Measurements from ENCODE around the gene IGBP1. TPM values are rescaled to one million over a fixed set of nuclear protein-coding genes. Genes with fewer than 3 reads are reported as not detected.

IGBP1 gene
- total RNA-seq, 1 experiment from 2014 or later: 38.9 TPM

DNA sequence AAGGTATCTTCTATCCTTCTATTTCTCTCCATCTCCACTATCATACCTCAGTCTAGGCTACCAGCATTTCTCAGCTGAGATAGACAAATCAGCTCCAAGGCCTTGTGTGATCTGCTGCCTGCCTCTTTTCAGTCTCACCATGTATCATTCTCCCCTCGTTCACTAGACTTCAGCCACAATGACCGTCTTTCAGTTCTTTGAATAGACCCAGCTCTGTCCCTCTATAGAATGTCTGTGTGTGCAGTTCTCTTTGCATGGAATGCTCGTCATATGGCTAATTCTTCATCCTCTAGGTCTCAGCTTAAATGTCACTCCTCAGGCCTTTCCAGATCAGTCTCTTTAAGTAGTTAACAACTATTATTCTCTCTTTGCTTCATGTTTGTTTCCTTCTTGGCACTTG, 6.5 kb downstream of the IGBP1 start (continued):
- TF ChIP-seq, protein P1, sequence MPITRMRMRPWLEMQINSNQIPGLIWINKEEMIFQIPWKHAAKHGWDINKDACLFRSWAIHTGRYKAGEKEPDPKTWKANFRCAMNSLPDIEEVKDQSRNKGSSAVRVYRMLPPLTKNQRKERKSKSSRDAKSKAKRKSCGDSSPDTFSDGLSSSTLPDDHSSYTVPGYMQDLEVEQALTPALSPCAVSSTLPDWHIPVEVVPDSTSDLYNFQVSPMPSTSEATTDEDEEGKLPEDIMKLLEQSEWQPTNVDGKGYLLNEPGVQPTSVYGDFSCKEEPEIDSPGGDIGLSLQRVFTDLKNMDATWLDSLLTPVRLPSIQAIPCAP (CRISPR knock-in tag; IDR thresholded peaks at IDR 0.05): no peak
- TF ChIP-seq, protein P2, sequence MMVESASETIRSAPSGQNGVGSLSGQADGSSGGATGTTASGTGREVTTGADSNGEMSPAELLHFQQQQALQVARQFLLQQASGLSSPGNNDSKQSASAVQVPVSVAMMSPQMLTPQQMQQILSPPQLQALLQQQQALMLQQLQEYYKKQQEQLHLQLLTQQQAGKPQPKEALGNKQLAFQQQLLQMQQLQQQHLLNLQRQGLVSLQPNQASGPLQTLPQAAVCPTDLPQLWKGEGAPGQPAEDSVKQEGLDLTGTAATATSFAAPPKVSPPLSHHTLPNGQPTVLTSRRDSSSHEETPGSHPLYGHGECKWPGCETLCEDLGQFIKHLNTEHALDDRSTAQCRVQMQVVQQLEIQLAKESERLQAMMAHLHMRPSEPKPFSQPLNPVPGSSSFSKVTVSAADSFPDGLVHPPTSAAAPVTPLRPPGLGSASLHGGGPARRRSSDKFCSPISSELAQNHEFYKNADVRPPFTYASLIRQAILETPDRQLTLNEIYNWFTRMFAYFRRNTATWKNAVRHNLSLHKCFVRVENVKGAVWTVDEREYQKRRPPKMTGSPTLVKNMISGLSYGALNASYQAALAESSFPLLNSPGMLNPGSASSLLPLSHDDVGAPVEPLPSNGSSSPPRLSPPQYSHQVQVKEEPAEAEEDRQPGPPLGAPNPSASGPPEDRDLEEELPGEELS (CRISPR knock-in tag; IDR thresholded peaks at IDR 0.05): no peak
- no peak for TF ChIP-seq NR2C2 (CRISPR knock-in tag; IDR thresholded peaks at IDR 0.05)
- no peak for TF ChIP-seq RORB (CRISPR knock-in tag; IDR thresholded peaks at IDR 0.05)
- no peak for TF ChIP-seq GTF2I (CRISPR knock-in tag; conservative IDR thresholded peaks at IDR 0.05)
- TF ChIP-seq, protein P3, sequence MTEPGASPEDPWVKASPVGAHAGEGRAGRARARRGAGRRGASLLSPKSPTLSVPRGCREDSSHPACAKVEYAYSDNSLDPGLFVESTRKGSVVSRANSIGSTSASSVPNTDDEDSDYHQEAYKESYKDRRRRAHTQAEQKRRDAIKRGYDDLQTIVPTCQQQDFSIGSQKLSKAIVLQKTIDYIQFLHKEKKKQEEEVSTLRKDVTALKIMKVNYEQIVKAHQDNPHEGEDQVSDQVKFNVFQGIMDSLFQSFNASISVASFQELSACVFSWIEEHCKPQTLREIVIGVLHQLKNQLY (CRISPR knock-in tag; IDR thresholded peaks at IDR 0.05): no peak

DNA sequence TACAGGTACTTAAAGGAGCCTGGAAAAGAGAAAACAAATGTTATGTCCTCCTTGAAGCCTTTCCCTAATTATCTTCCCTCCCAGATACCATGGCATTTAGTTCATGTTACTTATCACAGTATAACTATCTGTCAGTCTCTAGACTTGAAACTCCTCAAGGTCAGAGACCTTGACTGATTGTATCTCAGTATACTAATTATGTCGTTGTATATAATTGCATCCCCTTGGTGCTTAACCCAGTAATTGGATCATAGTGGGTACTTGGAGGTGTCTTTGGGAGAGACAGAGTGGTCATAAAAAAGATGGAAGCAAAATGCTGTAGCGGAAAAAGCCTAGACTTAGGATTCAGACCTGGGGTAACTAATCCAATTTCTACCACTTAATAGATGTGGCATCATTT, 8.1 kb downstream of the IGBP1 start:
- H3K9me3 Mint-ChIP-seq: no peaks in the 10 kb centered on the region
- CTCF ChIA-PET: no interaction called here
- ATAC-seq: no peak

More for the DNA sequence above, 8.1 kb downstream of the IGBP1 start:
- Mint-ChIP-seq H3K36me3 (peaks cover 26% of the 10 kb centered on the region), H3K27me3 (ENCODE audit: low read depth) (no peaks in the 10 kb centered on the region), H3K4me1 (no peaks in the 10 kb centered on the region), H3K4me3 (no peak overlapping the region), H3K27ac (no peak overlapping the region)
- no peak for DNase-seq (ENCODE audit: low spot score)
- TF ChIP-seq GABPB1 (CRISPR knock-in tag; IDR thresholded peaks at IDR 0.05) (no peak), RORB (CRISPR knock-in tag; IDR thresholded peaks at IDR 0.05) (no peak), ZNF219 (CRISPR knock-in tag; IDR thresholded peaks at IDR 0.05; ENCODE audit: borderline replicate concordance) (no peak), FOXK1 (CRISPR knock-in tag; IDR thresholded peaks at IDR 0.05) (no peak), ATF1 (CRISPR knock-in tag; IDR thresholded peaks at IDR 0.05) (no peak), RELA (CRISPR knock-in tag; IDR thresholded peaks at IDR 0.05; ENCODE audit: borderline replicate concordance) (no peak), SP1 (CRISPR knock-in tag; conservative IDR thresholded peaks at IDR 0.05) (no peak), ZNF416 (CRISPR knock-in tag; IDR thresholded peaks at IDR 0.05) (no peak), NR1H2 (CRISPR knock-in tag; IDR thresholded peaks at IDR 0.05) (no peak)
- TF ChIP-seq, protein P4, sequence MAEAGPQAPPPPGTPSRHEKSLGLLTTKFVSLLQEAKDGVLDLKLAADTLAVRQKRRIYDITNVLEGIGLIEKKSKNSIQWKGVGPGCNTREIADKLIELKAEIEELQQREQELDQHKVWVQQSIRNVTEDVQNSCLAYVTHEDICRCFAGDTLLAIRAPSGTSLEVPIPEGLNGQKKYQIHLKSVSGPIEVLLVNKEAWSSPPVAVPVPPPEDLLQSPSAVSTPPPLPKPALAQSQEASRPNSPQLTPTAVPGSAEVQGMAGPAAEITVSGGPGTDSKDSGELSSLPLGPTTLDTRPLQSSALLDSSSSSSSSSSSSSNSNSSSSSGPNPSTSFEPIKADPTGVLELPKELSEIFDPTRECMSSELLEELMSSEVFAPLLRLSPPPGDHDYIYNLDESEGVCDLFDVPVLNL (CRISPR knock-in tag; IDR thresholded peaks at IDR 0.05; ENCODE audit: borderline replicate concordance, low read depth): no peak
- TF ChIP-seq, protein P5, sequence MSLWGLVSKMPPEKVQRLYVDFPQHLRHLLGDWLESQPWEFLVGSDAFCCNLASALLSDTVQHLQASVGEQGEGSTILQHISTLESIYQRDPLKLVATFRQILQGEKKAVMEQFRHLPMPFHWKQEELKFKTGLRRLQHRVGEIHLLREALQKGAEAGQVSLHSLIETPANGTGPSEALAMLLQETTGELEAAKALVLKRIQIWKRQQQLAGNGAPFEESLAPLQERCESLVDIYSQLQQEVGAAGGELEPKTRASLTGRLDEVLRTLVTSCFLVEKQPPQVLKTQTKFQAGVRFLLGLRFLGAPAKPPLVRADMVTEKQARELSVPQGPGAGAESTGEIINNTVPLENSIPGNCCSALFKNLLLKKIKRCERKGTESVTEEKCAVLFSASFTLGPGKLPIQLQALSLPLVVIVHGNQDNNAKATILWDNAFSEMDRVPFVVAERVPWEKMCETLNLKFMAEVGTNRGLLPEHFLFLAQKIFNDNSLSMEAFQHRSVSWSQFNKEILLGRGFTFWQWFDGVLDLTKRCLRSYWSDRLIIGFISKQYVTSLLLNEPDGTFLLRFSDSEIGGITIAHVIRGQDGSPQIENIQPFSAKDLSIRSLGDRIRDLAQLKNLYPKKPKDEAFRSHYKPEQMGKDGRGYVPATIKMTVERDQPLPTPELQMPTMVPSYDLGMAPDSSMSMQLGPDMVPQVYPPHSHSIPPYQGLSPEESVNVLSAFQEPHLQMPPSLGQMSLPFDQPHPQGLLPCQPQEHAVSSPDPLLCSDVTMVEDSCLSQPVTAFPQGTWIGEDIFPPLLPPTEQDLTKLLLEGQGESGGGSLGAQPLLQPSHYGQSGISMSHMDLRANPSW (CRISPR knock-in tag; conservative IDR thresholded peaks at IDR 0.05; ENCODE audit: low read depth): no peak
- TF ChIP-seq, protein P6, sequence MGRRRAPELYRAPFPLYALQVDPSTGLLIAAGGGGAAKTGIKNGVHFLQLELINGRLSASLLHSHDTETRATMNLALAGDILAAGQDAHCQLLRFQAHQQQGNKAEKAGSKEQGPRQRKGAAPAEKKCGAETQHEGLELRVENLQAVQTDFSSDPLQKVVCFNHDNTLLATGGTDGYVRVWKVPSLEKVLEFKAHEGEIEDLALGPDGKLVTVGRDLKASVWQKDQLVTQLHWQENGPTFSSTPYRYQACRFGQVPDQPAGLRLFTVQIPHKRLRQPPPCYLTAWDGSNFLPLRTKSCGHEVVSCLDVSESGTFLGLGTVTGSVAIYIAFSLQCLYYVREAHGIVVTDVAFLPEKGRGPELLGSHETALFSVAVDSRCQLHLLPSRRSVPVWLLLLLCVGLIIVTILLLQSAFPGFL (CRISPR knock-in tag; IDR thresholded peaks at IDR 0.05; ENCODE audit: borderline replicate concordance): no peak
- TF ChIP-seq, protein P7, sequence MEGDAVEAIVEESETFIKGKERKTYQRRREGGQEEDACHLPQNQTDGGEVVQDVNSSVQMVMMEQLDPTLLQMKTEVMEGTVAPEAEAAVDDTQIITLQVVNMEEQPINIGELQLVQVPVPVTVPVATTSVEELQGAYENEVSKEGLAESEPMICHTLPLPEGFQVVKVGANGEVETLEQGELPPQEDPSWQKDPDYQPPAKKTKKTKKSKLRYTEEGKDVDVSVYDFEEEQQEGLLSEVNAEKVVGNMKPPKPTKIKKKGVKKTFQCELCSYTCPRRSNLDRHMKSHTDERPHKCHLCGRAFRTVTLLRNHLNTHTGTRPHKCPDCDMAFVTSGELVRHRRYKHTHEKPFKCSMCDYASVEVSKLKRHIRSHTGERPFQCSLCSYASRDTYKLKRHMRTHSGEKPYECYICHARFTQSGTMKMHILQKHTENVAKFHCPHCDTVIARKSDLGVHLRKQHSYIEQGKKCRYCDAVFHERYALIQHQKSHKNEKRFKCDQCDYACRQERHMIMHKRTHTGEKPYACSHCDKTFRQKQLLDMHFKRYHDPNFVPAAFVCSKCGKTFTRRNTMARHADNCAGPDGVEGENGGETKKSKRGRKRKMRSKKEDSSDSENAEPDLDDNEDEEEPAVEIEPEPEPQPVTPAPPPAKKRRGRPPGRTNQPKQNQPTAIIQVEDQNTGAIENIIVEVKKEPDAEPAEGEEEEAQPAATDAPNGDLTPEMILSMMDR (IDR thresholded peaks at IDR 0.05): no peak
- TF ChIP-seq, protein P8, sequence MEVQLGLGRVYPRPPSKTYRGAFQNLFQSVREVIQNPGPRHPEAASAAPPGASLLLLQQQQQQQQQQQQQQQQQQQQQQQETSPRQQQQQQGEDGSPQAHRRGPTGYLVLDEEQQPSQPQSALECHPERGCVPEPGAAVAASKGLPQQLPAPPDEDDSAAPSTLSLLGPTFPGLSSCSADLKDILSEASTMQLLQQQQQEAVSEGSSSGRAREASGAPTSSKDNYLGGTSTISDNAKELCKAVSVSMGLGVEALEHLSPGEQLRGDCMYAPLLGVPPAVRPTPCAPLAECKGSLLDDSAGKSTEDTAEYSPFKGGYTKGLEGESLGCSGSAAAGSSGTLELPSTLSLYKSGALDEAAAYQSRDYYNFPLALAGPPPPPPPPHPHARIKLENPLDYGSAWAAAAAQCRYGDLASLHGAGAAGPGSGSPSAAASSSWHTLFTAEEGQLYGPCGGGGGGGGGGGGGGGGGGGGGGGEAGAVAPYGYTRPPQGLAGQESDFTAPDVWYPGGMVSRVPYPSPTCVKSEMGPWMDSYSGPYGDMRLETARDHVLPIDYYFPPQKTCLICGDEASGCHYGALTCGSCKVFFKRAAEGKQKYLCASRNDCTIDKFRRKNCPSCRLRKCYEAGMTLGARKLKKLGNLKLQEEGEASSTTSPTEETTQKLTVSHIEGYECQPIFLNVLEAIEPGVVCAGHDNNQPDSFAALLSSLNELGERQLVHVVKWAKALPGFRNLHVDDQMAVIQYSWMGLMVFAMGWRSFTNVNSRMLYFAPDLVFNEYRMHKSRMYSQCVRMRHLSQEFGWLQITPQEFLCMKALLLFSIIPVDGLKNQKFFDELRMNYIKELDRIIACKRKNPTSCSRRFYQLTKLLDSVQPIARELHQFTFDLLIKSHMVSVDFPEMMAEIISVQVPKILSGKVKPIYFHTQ (CRISPR knock-in tag; IDR thresholded peaks at IDR 0.05): no peak
- POLR2A ChIA-PET: interaction anchor here (0.7 kb wide), 1 partner anchor 109 kb away, joined by 3 read pairs; no protein-coding TSS in a partner anchor

Measured in WTC11 (cell line).